PC-3 (cell line): Measurements from ENCODE around the gene RNPEP.

ENCODE experiments used
- EZH2 ChIP-seq: fragments of 300-600 bp; sonication (generic); IDR thresholded peaks from one replicate; pipeline ENCODE4 v1.6.1; 2017; ENCODE audit warnings: antibody characterized with exemption, mild to moderate bottlenecking, low read length; ENCODE audit not compliant: unreplicated experiment
- EZH2phosphoT487 ChIP-seq: fragments of 300-600 bp; sonication (generic); IDR thresholded peaks from 2 replicates; pipeline ENCODE4 v1.6.1; 2018; ENCODE audit warnings: mild to moderate bottlenecking, antibody characterized with exemption, low read length, borderline replicate concordance
- TF ChIP-seq, protein P1 (sequence below): fragments of 300-600 bp; sonication (generic); conservative IDR thresholded peaks from 2 replicates; pipeline ENCODE4 v1.5.1; 2017; ENCODE audit warnings: antibody characterized with exemption, low read depth, mild to moderate bottlenecking, low read length

DNA sequence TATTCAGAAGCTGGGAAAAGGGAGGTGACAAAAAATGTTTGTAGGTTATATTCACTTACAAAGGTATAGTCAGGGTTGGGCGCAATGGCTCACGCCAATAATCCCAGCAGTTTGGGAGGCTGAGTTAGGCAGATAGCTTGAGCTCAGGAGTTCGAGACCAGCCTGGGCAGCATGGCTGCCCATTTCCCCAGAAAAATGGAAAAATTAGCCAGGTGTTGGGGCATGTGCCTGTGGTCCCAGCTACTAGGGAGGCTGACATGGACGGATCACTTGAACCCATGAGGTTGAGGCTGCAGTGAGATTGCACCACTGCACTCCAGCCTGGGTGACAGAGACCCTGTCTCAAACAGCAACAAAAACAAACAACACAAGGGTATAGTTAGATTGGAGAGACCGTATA is 24.1 kb upstream of the RNPEP start:
- TF ChIP-seq, protein P1, sequence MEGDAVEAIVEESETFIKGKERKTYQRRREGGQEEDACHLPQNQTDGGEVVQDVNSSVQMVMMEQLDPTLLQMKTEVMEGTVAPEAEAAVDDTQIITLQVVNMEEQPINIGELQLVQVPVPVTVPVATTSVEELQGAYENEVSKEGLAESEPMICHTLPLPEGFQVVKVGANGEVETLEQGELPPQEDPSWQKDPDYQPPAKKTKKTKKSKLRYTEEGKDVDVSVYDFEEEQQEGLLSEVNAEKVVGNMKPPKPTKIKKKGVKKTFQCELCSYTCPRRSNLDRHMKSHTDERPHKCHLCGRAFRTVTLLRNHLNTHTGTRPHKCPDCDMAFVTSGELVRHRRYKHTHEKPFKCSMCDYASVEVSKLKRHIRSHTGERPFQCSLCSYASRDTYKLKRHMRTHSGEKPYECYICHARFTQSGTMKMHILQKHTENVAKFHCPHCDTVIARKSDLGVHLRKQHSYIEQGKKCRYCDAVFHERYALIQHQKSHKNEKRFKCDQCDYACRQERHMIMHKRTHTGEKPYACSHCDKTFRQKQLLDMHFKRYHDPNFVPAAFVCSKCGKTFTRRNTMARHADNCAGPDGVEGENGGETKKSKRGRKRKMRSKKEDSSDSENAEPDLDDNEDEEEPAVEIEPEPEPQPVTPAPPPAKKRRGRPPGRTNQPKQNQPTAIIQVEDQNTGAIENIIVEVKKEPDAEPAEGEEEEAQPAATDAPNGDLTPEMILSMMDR = no peak
- no peak for TF ChIP-seq EZH2
- TF ChIP-seq EZH2phosphoT487 = no peak
